ENCODE results near the gene SPTSSA. TPM values are rescaled to one million over a fixed set of nuclear protein-coding genes. Genes with fewer than 3 reads are reported as not detected.
"Not testable (repeated sequence)": the region's sequence is repeated elsewhere in the genome, so short reads cannot be mapped to it uniquely, and the experiment has no call there.

The SPTSSA gene
- total RNA-seq, 1 donor from 2014 or later: 14.9 TPM

DNA sequence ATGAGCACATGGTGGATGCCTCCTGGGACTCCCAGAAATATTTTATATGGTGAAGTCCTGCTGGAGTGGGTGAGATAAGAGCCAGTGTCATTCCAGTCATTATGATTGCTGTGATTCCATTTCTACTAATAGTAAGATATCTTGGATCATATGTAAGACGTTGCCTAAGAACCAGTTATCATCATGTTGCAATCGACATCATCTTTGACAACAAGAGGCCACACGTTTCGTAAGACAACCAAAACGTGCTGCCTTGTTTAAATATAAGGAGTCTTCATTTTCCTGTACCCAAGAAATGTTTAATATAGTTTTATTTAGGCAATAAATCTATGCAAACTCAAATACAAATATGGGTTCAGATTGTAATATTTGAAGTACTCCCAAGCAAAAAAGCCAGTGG lies 58.4 kb downstream of the SPTSSA start:
- Mint-ChIP-seq H3K4me1 (ENCODE audit: unreplicated experiment) (no peaks in the 10 kb centered on the region), H3K4me3 (no peak overlapping the region), H3K36me3 (no peaks in the 10 kb centered on the region), H3K27me3 (no peaks in the 10 kb centered on the region), H3K27ac (no peak overlapping the region), H3K9me3 (no peaks in the 10 kb centered on the region)
- no peak for DNase-seq (ENCODE audit: extremely low spot score, unreplicated experiment)
- TF ChIP-seq, protein P1, sequence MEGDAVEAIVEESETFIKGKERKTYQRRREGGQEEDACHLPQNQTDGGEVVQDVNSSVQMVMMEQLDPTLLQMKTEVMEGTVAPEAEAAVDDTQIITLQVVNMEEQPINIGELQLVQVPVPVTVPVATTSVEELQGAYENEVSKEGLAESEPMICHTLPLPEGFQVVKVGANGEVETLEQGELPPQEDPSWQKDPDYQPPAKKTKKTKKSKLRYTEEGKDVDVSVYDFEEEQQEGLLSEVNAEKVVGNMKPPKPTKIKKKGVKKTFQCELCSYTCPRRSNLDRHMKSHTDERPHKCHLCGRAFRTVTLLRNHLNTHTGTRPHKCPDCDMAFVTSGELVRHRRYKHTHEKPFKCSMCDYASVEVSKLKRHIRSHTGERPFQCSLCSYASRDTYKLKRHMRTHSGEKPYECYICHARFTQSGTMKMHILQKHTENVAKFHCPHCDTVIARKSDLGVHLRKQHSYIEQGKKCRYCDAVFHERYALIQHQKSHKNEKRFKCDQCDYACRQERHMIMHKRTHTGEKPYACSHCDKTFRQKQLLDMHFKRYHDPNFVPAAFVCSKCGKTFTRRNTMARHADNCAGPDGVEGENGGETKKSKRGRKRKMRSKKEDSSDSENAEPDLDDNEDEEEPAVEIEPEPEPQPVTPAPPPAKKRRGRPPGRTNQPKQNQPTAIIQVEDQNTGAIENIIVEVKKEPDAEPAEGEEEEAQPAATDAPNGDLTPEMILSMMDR (conservative IDR thresholded peaks at IDR 0.05): no peak

DNA sequence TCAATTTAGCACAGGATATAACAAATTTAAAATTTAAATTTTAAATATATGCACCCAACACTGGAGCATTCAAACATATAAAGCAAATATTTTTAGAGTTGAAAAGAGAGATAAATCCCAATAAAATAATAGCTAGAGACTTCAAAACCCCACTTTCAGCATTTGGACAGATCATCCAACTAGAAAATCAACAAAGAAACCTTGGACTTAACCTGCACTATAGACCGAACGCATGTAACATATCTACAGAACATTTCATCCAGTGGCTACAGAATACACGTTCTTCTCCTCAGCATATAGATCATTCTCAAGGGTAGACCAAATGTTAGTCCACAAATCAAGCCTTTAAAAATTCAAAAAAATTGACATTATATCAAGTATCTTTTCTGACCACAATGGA lies 64.0 kb downstream of the SPTSSA start:
- TF ChIP-seq, protein P1 (conservative IDR thresholded peaks at IDR 0.05): no peak
- Mint-ChIP-seq H3K27ac (no peak overlapping the region), H3K27me3 (peaks cover 3% of the 10 kb centered on the region), H3K4me1 (ENCODE audit: unreplicated experiment) (no peaks in the 10 kb centered on the region), H3K4me3 (no peak overlapping the region), H3K9me3 (no peaks in the 10 kb centered on the region), H3K36me3 (no peaks in the 10 kb centered on the region)
- no peak for DNase-seq (ENCODE audit: extremely low spot score, unreplicated experiment)

DNA sequence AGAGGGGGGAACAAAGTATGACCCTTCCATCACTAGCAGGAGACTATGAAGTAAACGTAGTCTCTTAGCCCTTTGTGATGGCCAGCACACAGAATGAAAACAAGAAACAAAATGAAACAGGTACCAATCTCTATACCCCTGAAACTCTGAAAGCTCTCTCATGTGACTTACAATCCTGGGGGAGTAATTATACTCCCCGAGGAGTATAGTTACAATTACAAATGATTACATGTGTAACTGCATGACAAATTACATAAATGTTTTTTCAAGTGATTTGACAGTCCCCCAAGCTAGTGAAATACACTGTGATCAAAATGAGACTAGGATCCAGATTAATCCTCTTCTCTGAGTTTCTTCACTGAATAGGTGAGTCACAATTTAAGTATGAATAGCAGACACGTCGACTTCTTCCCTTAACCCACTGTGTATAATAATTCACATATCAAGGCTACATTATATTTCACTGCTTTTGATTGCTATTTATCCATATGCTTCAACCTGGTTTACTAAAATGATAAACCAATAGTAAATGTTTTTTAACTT lies 74.0 kb downstream of the SPTSSA start:
- Mint-ChIP-seq H3K27ac (no peak overlapping the region), H3K9me3 (no peaks in the 10 kb centered on the region), H3K27me3 (peaks cover 4% of the 10 kb centered on the region), H3K36me3 (no peaks in the 10 kb centered on the region), H3K4me3 (no peak overlapping the region), H3K4me1 (ENCODE audit: unreplicated experiment) (no peaks in the 10 kb centered on the region)
- TF ChIP-seq, protein P1 (conservative IDR thresholded peaks at IDR 0.05): no peak
- no peak for DNase-seq (ENCODE audit: extremely low spot score, unreplicated experiment)

DNA sequence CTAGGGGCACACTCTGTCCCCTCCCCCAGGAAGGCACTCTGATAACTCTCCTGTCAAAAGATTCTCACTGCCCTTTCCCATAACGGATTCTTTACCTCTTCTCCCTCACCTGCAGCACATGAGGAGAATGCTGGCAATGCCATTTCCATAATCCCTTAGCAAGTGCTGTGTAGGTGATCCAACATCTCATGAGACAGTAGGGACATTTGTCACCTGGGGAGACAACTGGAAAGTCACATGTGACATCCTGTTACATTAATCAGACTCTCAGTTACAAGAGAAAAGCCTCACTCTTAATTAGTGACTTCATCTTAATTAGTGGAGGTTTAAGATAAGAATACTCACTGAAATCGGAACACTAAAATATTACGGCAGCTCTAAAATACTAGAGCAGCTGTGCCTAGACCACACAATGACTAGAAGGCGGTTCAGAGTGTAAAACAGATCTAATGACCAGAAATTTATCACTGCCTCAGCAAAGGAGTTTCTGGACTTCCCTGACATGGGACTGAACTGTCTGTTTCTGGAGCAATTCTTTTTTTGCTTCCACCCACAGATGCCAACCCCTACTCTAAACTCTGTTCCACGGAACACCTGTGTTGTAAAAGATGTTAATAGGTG lies 75.1 kb downstream of the SPTSSA start:
- Mint-ChIP-seq H3K27ac (no peak overlapping the region), H3K9me3 (no peaks in the 10 kb centered on the region), H3K27me3 (no peaks in the 10 kb centered on the region), H3K4me3 (no peak overlapping the region), H3K36me3 (no peaks in the 10 kb centered on the region), H3K4me1 (ENCODE audit: unreplicated experiment) (no peaks in the 10 kb centered on the region)
- TF ChIP-seq, protein P1 (conservative IDR thresholded peaks at IDR 0.05): no peak
- DNase-seq (ENCODE audit: extremely low spot score, unreplicated experiment): no peak

DNA sequence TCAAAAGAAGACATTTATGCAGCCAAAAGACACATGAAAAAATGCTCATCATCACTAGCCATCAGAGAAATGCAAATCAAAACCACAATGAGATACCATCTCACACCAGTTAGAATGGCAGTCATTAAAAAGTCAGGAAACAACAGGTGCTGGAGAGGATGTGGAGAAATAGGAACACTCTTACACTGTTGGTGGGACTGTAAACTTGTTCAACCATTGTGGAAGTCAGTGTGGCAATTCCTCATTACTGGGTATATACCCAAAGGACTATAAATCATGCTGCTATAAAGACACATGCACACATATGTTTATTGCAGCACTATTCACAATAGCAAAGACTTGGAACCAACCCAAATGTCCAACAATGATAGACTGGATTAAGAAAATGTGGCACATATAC lies 76.2 kb downstream of the SPTSSA start:
- not testable (repeated sequence) for H3K4me1 Mint-ChIP-seq (ENCODE audit: unreplicated experiment); H3K27me3 Mint-ChIP-seq; DNase-seq (ENCODE audit: extremely low spot score, unreplicated experiment); H3K27ac Mint-ChIP-seq; H3K36me3 Mint-ChIP-seq; H3K4me3 Mint-ChIP-seq; H3K9me3 Mint-ChIP-seq

DNA sequence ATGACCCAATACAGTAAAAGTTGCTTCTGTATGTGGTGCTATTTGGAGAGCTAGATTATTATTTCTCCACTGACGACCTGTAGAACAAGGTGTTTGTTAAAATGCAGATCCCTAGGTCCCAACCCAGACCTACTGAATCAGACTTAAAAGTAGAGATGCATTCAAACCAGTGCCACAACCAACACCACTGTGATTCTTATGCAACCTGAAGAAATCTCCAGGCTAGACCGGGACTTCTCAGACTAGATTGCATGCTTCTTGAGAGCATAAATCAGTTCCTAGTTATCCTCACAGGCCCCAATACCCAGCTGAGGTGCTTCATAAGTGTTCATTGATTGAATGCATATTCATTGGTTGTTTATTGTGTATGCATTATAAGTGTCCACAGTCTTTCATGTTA lies 78.2 kb downstream of the SPTSSA start:
- H3K27me3 Mint-ChIP-seq: no peaks in the 10 kb centered on the region
- no peaks in the 10 kb centered on the region for H3K36me3 Mint-ChIP-seq
- no peak overlapping the region for H3K4me3 Mint-ChIP-seq
- no peak for DNase-seq (ENCODE audit: extremely low spot score, unreplicated experiment)
- TF ChIP-seq, protein P1 (conservative IDR thresholded peaks at IDR 0.05): no peak
- no peaks in the 10 kb centered on the region for H3K9me3 Mint-ChIP-seq
- H3K4me1 Mint-ChIP-seq (ENCODE audit: unreplicated experiment): peaks cover 15% of the 10 kb centered on the region
- no peak overlapping the region for H3K27ac Mint-ChIP-seq

Other genes starting within 250 kb of the SPTSSA start
- gene EAPP, start 77.5 kb upstream of the SPTSSA start, total RNA-seq (ENCODE audit: low replicate concordance): 36.8 and 38.3 TPM in 2 replicates
- gene SNX6, start 167.9 kb upstream of the SPTSSA start, total RNA-seq (ENCODE audit: low replicate concordance): 77.1 and 83.9 TPM in 2 replicates

Measured in type B pancreatic cell (in vitro differentiated cells).